HTR-8/SVneo (cell line): ENCODE measurements around the gene SHROOM3.
"Not testable (repeated sequence)": the region's sequence is repeated elsewhere in the genome, so short reads cannot be mapped to it uniquely, and the experiment has no call there.

ENCODE experiments used
- DNase-seq: peaks from one replicate; pipeline ENCODE4 v3.0.0; 2011; ENCODE audit warnings: low spot score, mixed read lengths; ENCODE audit not compliant: insufficient read length
- FAIRE-seq: peaks from 2 replicates; lab custom pipeline; 2011; peaks lifted over from hg19 to GRCh38; lab: Jason Lieb, UNC

SHROOM3 gene

DNA sequence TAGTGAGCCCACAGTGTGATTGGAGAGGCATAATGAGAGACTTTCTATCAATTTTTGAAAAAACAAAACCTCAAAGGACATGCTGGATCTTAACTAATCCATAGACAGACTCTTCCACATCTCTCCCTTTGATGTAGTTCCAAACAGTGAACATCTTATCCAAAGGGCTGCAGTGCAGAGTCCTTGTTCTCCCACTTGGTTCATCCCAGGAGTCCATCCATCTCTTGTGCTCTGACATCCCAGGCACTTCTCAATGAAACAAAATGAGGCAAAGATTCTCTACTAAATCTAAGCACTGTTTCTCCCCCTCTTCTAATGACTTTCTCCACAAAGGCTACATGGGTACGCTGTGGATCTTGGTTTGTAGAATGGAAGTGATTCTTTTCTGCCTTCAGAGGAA is 8.3 kb downstream of the SHROOM3 start:
- DNase-seq: no peak
- FAIRE-seq: no peak

DNA sequence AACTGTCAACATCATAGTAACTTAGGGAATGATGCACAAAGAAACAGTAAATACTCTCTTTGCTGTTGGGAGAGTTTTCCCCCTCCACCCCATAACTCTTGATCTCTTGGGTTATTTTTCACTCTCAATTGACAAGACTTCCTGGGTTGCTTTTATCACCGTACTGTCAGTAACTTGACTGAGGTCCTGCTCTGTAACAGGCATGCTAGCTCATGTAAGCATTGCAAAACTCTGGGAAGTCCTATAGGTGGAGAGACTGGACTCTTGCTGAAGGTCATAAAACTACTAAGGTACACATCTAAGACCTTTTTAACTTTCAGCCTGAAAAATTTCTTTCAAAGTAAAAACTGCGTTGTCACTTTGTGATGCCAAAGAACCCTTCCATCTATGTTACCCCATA is 10.9 kb downstream of the SHROOM3 start:
- no peak for DNase-seq
- no peak for FAIRE-seq

DNA sequence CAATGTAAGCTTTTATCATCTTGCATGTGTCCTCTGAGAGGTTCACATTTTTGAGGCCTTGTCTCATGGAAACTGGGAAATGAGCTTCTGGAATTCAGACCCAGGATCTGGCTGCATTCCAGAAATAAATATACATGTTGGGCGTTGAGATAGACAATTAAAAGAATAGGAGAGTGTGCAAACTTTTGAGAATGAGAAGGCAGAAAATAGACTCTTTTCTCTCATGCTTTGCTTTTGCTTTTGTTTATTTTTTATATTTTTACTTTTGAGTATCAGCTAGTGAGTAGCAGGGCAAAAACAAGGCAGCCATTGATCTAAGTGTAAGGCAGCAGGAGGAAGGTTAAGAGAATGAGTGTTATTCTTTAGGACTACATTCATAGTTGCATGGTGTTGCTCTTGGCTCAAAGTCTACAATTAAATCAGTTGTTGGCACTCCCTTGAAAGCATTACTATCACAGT is 12.4 kb downstream of the SHROOM3 start:
- no peak for DNase-seq
- no peak for FAIRE-seq

- FAIRE-seq: no peak
- no peak for DNase-seq
Observed at GRCh38 chr4:76448211-76448610, 13.2 kb downstream of the SHROOM3 start.

- FAIRE-seq (no peak), DNase-seq (no peak)
Observed at GRCh38 chr4:76449362-76449767, 14.3 kb downstream of the SHROOM3 start.

GRCh38 chr4:76449833-76450232 is 14.8 kb downstream of the SHROOM3 start:
- FAIRE-seq (no peak), DNase-seq (no peak)

DNA sequence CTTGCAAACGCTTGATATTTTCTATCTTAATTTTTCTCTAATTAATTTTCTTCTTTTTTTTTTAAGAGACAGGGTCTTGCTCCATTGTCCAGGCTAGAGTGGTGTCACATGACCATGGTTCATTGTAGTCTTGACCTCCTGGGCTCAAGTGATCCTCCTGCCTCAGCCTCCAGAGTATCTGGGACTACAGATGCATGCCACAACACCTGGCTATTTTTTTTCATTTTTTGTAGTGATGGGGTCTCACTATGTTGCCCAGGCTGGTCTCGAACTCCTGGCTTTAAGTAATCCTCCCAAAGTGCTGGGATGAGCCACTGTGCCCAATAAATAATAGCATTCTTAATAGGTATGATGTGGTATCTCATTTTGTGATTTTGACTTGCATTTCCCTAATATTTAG is 18.2 kb downstream of the SHROOM3 start:
- FAIRE-seq (no peak), DNase-seq (no peak)

DNA sequence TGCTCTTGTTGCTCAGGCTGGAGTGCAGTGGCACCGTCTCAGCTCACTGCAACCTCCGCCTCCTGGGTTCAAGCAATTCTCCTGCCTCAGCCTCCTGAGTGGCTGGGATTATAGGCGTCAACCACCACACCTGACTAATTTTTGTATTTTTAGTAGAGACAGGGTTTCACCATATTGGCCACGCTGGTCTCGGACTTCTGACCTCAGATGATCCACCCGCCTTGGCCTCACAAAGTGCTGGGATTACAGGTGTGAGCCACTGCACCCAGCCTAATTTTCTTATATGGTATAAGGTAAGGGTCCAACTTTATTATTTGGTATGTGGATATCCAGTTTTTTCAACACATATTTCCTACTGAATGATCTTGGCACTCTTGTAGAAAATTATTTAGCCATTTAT is 19.0 kb downstream of the SHROOM3 start:
- not testable (repeated sequence) for DNase-seq, FAIRE-seq

- DNase-seq (no peak), FAIRE-seq (no peak)
Observed at GRCh38 chr4:76457885-76458284, 22.9 kb downstream of the SHROOM3 start.

GRCh38 chr4:76458297-76458696 is 23.3 kb downstream of the SHROOM3 start:
- FAIRE-seq: no peak

DNA sequence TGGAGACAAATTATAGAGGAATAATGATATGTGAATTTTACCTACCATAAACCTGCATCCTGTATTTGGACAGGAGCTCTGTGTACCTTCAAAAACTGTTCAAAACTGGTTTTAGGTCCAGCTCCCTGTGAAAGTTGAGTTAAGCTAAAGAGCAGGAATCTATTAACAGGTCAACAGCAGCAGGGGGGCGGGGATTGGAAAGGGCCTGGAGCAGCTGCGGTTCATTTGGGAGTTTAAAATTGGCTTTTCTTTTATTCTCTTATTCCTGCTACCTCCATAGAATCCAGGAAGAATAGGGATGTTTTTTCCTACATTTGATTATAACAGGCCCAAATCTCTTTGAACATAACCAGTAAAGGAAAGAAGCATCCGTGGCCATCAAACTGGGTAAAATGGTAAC is 23.8 kb downstream of the SHROOM3 start:
- no peak for FAIRE-seq
- DNase-seq: no peak

More at GRCh38 chr4:76458297-76458696, 23.3 kb downstream of the SHROOM3 start:
- no peak for DNase-seq

- peak; percentile 13 for DNase-seq
- FAIRE-seq: no peak
Observed at GRCh38 chr4:76459291-76459723, 24.3 kb downstream of the SHROOM3 start.

- DNase-seq (no peak), FAIRE-seq (no peak)
Observed at GRCh38 chr4:76463568-76463967, 28.5 kb downstream of the SHROOM3 start.

DNA sequence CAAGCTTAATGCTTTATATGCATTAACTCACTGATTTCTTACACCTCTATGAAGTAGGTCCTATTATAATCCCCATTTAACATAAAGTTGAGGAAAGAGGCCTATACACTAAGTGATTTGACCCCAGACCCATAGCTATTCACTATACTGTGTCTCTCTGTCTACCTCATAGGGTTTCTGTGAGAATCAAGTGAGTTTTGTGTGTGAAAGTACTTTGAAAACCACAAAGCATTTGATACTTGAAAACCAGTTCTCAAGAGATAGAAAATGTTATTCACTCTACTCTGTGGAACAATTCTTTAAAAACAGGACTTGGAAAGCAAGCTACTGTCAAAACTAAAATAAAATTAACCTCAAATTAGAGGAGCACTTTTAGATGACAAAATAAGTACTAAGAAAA is 35.0 kb downstream of the SHROOM3 start:
- FAIRE-seq: no peak
- DNase-seq: no peak

GRCh38 chr4:76470532-76470931 is 35.5 kb downstream of the SHROOM3 start:
- no peak for DNase-seq
- no peak for FAIRE-seq

DNA sequence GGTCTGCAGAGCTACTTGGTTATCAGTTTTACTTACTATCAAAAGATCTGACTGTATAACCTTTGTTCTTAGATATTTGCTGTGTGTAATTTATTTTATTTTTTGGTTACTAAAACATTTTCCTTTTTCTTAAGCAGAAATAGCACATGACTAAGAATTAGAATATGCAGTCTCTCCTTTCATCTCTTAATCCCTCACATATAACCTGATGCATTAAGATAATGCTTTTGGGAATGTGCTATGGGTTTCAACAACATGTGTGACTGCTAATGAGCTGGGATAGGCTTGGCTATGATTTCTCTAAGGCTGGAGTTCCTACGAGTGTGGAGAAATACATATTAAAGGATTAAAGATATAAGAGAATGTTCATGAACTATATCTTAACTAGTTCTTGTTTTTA is 41.5 kb downstream of the SHROOM3 start:
- DNase-seq: no peak
- FAIRE-seq: no peak

DNA sequence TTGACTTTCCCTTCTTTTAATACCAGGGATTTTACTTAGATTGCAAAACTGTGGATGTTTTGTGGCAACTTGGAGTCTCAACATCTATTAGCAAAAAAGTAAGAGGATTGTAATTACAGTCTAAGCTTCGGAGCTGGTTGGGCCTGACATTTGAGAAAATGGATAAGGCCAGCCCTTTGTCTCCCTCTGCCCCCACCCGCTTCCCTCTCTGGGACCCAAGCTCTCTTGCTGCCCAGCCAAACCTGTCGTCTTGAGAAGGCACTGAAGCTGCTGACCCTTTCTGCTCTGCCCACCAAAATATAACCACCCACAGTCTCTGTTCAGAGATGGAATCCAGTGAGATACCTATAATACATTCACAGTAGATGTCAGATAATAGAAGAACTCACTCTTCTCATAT is 49.6 kb downstream of the SHROOM3 start:
- FAIRE-seq (no peak), DNase-seq (no peak)

DNA sequence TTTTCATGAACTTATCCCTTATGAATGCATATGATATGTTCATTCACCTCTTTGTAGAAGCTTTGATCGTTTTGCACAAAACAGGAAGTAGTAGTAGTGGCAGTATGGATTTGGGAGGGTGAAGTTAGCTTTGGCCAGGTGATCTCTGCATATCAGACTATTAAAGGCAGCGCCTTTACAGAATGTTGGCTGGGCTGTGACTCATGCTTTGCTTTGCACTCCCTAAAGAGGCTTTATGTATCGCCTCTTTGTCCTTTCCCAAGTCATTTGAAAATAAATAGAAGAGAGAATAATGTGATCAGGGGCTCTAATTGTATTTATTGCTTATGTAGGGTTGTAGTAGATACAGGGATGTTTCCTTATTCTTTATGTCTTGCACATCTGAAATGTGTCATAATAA is 50.4 kb downstream of the SHROOM3 start:
- FAIRE-seq: no peak
- no peak for DNase-seq

- DNase-seq (no peak), FAIRE-seq (no peak)
Observed at GRCh38 chr4:76486588-76487276, 51.7 kb downstream of the SHROOM3 start.

DNA sequence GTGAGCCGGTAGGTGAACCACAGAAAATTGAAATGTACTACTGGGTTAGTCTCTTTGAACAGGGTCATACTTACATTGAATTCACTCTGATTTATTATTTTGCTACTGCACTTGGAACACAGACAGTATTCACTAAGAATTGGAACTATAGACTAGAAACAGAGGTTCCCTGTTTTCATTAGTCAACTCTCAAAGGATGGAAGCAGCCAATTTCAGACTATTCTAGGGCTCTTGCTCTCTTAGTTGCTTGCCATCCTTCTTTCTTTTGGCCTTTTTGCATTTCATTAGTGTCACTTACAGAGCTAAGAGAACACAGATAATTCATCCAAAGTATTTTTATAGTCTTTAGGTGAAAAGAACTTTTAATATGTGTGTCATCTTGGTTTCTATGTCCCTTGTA is 52.6 kb downstream of the SHROOM3 start:
- DNase-seq (no peak), FAIRE-seq (no peak)

GRCh38 chr4:76488455-76488854 is 53.4 kb downstream of the SHROOM3 start:
- DNase-seq (no peak), FAIRE-seq (no peak)
